Esophagus mucosa (tissue), 1 donor: ENCODE data around the gene C6orf132. TPM values are rescaled to one million over a fixed set of nuclear protein-coding genes. Genes with fewer than 3 reads are reported as not detected.

ENCODE experiments used
- ATAC-seq: fragments of 200-7000 bp; cut with Tn5 transposase; one replicate; pipeline ENCODE4 v1.9.1; 2020
- total RNA-seq: library from RNA; stranded (reverse); gene quantifications from one replicate; pipeline ENCODE4 v1.2.4, GENCODE V29; 2023
- donor health status: DM: yes; HTN: yes; CAD: no.

C6orf132 gene
- total RNA-seq, 1 donor from 2014 or later = 216 TPM

GRCh38 chr6:42071881-42072583 lies 70.4 kb downstream of the C6orf132 start:
- ATAC-seq = no peak

- no peak for ATAC-seq
These were observed 73.4 kb downstream of the C6orf132 start for GRCh38 chr6:42068872-42069522.

- no peak for ATAC-seq
These were observed 74.2 kb downstream of the C6orf132 start for GRCh38 chr6:42068173-42068572.

- no peak for ATAC-seq
These were observed 76.2 kb downstream of the C6orf132 start for GRCh38 chr6:42066156-42066675.

- no peak for ATAC-seq
These were observed 82.7 kb downstream of the C6orf132 start for GRCh38 chr6:42059743-42060142.

GRCh38 chr6:42053601-42054000 lies 88.8 kb downstream of the C6orf132 start:
- no peak for ATAC-seq

- no peak for ATAC-seq
These were observed 91.2 kb downstream of the C6orf132 start for GRCh38 chr6:42051268-42051653.

Other genes with a start within 250 kb of the C6orf132 start
- 1.5 TPM for gene USP49, start 247.2 kb downstream of the C6orf132 start, total RNA-seq
- 15.6 TPM for gene MED20, start 221.5 kb downstream of the C6orf132 start, total RNA-seq
- gene BYSL, start 221.1 kb downstream of the C6orf132 start, total RNA-seq = 16.2 TPM
- gene CCND3, start 200.8 kb downstream of the C6orf132 start, total RNA-seq = 32.2 TPM
- gene TAF8, start 92.1 kb downstream of the C6orf132 start, total RNA-seq = 13.8 TPM
- not detected for gene GUCA1A, start 30.7 kb upstream of the C6orf132 start, total RNA-seq
- gene GUCA1B, start 52.3 kb upstream of the C6orf132 start, total RNA-seq = 0.16 TPM
- 48.1 TPM for gene MRPS10, start 75.2 kb upstream of the C6orf132 start, total RNA-seq